Spleen (tissue), 11 donors: ENCODE measurements around the gene COA1. TPM values are rescaled to one million over a fixed set of nuclear protein-coding genes. Genes with fewer than 3 reads are reported as not detected.

Source experiments
- DNase-seq: peaks from one replicate; pipeline ENCODE4 v3.0.0-alpha.2; 2020
- H3K27ac ChIP-seq, 8 donors: fragments of 200-600 bp; sonication (generic) in 7 of 8; 1 replicate in 4 of 8; 2 replicates in 4 of 8; pipeline versions ENCODE4 v1.5.0 to v1.8.0; 2016 to 2021; ENCODE audit warnings: inconsistent platforms in 4 of 8, mild to moderate bottlenecking in 4 of 8, moderate library complexity in 1 of 8
- H3K27me3 ChIP-seq, 7 donors: fragments of 200-600 bp; sonication (generic) in 6 of 7; replicated peaks in 1 of 7; 1 replicate in 4 of 7; 2 replicates in 3 of 7; pipeline versions ENCODE4 v1.5.0 to v1.8.0; 2016 to 2021; ENCODE audit warnings: inconsistent platforms in 3 of 7, mild to moderate bottlenecking in 1 of 7
- H3K36me3 ChIP-seq, 6 donors: fragments of 200-600 bp; sonication (generic) in 5 of 6; 1 replicate in 4 of 6; 2 replicates in 2 of 6; pipeline versions ENCODE4 v1.5.0 to v1.8.0; 2016 to 2021; ENCODE audit warnings: inconsistent platforms in 2 of 6
- H3K4me1 ChIP-seq, 6 donors: fragments of 200-600 bp; sonication (generic) in 5 of 6; 1 replicate in 3 of 6; 2 replicates in 3 of 6; pipeline versions ENCODE4 v1.5.0 to v1.8.0; 2016 to 2021; ENCODE audit warnings: inconsistent platforms in 3 of 6
- H3K4me3 ChIP-seq, 8 donors: fragments of 200-600 bp; sonication (generic) in 7 of 8; 1 replicate in 4 of 8; 2 replicates in 4 of 8; pipeline versions ENCODE4 v1.5.0 to v1.8.0; 2016 to 2021; ENCODE audit warnings: inconsistent platforms in 4 of 8, mild to moderate bottlenecking in 4 of 8, moderate library complexity in 2 of 8
- H3K9me3 ChIP-seq, 8 donors: fragments of 200-600 bp; sonication (generic) in 7 of 8; 1 replicate in 4 of 8; 2 replicates in 4 of 8; pipeline versions ENCODE4 v1.5.0 to v1.8.0; 2016 to 2021; ENCODE audit warnings: inconsistent platforms in 4 of 8
- CTCF ChIP-seq, 11 experiments: fragments of 200-600 bp in 7 of 11; fragments of 450-650 bp in 4 of 11; sonication (generic) in 4 of 11; IDR thresholded peaks in 8 of 11; conservative IDR thresholded peaks in 3 of 11; 1 replicate in 7 of 11; 2 replicates in 4 of 11; pipeline versions ENCODE4 v1.4.0 to v1.8.0; 2016 to 2021; ENCODE audit warnings: antibody characterized with exemption in 11 of 11, inconsistent platforms in 4 of 11, mild to moderate bottlenecking in 1 of 11
- POLR2A ChIP-seq, 3 donors: fragments of 450-650 bp; IDR thresholded peaks; one replicate each; pipeline ENCODE4 v1.5.1; 2017; ENCODE audit warnings: antibody characterized with exemption in 3 of 3, mild to moderate bottlenecking in 1 of 3
- POLR2AphosphoS5 ChIP-seq, 3 donors: sonication (generic); formaldehyde crosslinking; IDR thresholded peaks; one replicate each; pipeline ENCODE4 v1.5.1; 2017; ENCODE audit warnings: antibody characterized with exemption in 3 of 3
- WGBS, 5 donors: extraction: QIAGEN DNeasy Blood & Tissue Kit in 3 of 5; methylation state at CpG; one replicate each; pipeline versions ENCODE4 v1.1.5 to v1.1.7; 2013 to 2018; 5-methylcytosine and 5-hydroxymethylcytosine counted together
- intact Hi-C: fragments of 100-400 bp; cut with DNase I; formaldehyde crosslinking; loops from one replicate; pipeline ENCODE4 v1.15.0; 2023; ENCODE audit warnings: low total_unique reads
- polyA plus RNA-seq, 3 donors: library from polyadenylated mRNA; stranded (reverse); fragments of 200-250 nt; gene quantifications; one replicate each; pipeline ENCODE4 v1.2.1, GENCODE V29; 2013
- total RNA-seq, 7 donors: library from RNA; depleted of rRNA in 3 of 7; stranded (reverse); fragments of >200 nt in 3 of 7; fragmentation: NEBNext Ultra II Directional in 4 of 7; extraction: Animal tissue kit (Norgen Biotek cat#: 25700) in 4 of 7; gene quantifications; one replicate each; pipeline versions ENCODE4 v1.1.0 to v1.2.1, GENCODE V29; 2016 to 2021
- donor health status: healthy with polysubstance abuse.
- donor health status: DM: no; HTN: no; CAD: no; lungs with moderate emphysema.
- donor health status: DM: no; HTN: no; CAD: no.
- donor health status: Bipolar disorder and iron deficiency.
- donor health status: healthy.
- donor health status: DM: no; HTN: no; CAD: no.
- donor health status: DM: yes; HTN: yes; CAD: no.

COA1 gene
- total and polyA plus RNA-seq, 10 donors: 48.3 to 102 (median 67.2) TPM

DNA sequence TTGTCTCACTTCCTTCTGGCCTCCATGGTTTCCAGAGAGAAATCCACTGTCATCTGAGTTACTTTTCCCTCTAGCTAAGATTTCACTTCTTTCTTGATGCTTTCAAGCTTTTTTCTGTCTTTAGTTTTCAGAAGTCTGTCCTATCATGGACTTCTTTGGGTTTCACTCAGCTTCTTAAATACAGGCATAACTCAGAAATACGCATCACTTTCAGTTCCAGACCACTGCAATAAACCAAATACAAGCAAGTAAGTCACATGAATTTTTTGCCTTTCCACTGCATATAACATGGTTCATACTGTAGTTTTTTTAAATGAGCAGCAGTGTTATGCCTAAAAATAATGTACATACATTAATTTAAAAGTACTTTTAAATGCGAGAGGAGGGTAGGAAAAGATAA is 97.8 kb downstream of the COA1 start:
- peak overlapping the region in 6 of 8 donors; percentile 10 to 83 (median 51) for H3K27ac ChIP-seq
- 79 to 91% (median 85%) methylated on average over 2 of the region's 2 CpGs for WGBS, 5 donors
- H3K4me3 ChIP-seq: no peak overlapping the region
- intact Hi-C loops: loop anchor here (10.0 kb wide), 1 partner anchor 47 kb away; the partner anchor contains the start of gene STK17A
- DNase-seq: no peak
- H3K27me3 ChIP-seq: no peaks in the 10 kb centered on the region
- no peak for TF ChIP-seq POLR2A (IDR thresholded peaks at IDR 0.05)
- peaks cover 6 to 99% (median 36%) of the 10 kb centered on the region in 6 donors for H3K4me1 ChIP-seq
- H3K9me3 ChIP-seq: no peaks in the 10 kb centered on the region
- H3K36me3 ChIP-seq: peaks cover 0 to 100% (median 46%) of the 10 kb centered on the region in 6 donors

- Histone ChIP-seq H3K27me3 (no peaks in the 10 kb centered on the region), H3K4me3 (no peak overlapping the region), H3K36me3 (peaks cover 0 to 100% (median 39%) of the 10 kb centered on the region in 6 donors), H3K27ac (peak overlapping the region in 6 of 8 donors; percentile 16 to 83 (median 36)), H3K9me3 (no peaks in the 10 kb centered on the region), H3K4me1 (peaks cover 15 to 99% (median 42%) of the 10 kb centered on the region in 6 donors)
- TF ChIP-seq CTCF (IDR thresholded peaks at IDR 0.05 in 8 of 11, conservative IDR thresholded peaks at IDR 0.05 in 3 of 11) (no peak), POLR2A (IDR thresholded peaks at IDR 0.05) (no peak), POLR2AphosphoS5 (IDR thresholded peaks at IDR 0.05) (no peak)
- WGBS, 5 donors: 59 to 89% (median 72%) methylated on average over 3 of the region's 3 CpGs
- intact Hi-C loops: loop anchor here (10.0 kb wide), 1 partner anchor 46 kb away; the partner anchor contains the start of gene STK17A
- DNase-seq: no peak
Measured at GRCh38 chr7:43630482-43630881, 98.8 kb downstream of the COA1 start.

GRCh38 chr7:43629857-43630256 is 99.5 kb downstream of the COA1 start:
- Histone ChIP-seq H3K36me3 (peaks cover 0 to 100% (median 39%) of the 10 kb centered on the region in 6 donors), H3K9me3 (no peaks in the 10 kb centered on the region), H3K27ac (peak overlapping the region in 6 of 8 donors; percentile 6 to 83 (median 38)), H3K4me1 (peaks cover 18 to 99% (median 47%) of the 10 kb centered on the region in 6 donors), H3K4me3 (no peak overlapping the region), H3K27me3 (no peaks in the 10 kb centered on the region)
- TF ChIP-seq CTCF (IDR thresholded peaks at IDR 0.05 in 8 of 11, conservative IDR thresholded peaks at IDR 0.05 in 3 of 11): no peak
- peak in 1 of 3 donors; percentile 15 for TF ChIP-seq POLR2AphosphoS5 (IDR thresholded peaks at IDR 0.05)
- DNase-seq: no peak
- 78 to 88% (median 84%) methylated on average over 6 of the region's 6 CpGs for WGBS, 5 donors
- intact Hi-C loops: loop anchor here (10.0 kb wide), 1 partner anchor 45 kb away; the partner anchor contains the start of gene STK17A

DNA sequence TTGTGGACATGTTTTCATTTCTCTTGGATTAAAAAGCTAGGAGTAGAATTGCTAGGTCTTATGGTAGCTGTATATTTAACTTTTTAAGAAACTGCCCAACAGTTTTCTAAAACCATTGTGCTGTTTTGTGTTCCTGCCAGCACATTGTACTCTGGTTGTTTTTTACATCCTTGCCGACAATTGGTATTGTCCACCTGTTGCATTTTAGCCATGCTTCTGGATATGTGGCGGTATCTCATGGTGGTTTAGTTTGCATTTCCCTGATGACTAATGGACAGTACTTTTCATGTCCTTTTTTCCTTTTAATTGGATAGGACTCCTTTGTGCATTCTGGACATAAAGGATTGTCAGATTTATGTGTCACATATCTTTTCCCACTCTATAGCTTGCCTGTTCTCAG is 100.9 kb downstream of the COA1 start:
- intact Hi-C loops: no loop called here
- TF ChIP-seq POLR2A (IDR thresholded peaks at IDR 0.05) (no peak), POLR2AphosphoS5 (IDR thresholded peaks at IDR 0.05) (no peak), CTCF (IDR thresholded peaks at IDR 0.05 in 8 of 11, conservative IDR thresholded peaks at IDR 0.05 in 3 of 11) (no peak)
- DNase-seq: no peak
- peaks cover 30 to 100% (median 61%) of the 10 kb centered on the region in 6 donors for H3K4me1 ChIP-seq
- H3K36me3 ChIP-seq: peaks cover 0 to 100% (median 45%) of the 10 kb centered on the region in 6 donors
- H3K27ac ChIP-seq: peak overlapping the region in 5 of 8 donors; percentile 2 to 83 (median 47)
- H3K9me3 ChIP-seq: no peaks in the 10 kb centered on the region
- no peak overlapping the region for H3K4me3 ChIP-seq
- no peaks in the 10 kb centered on the region for H3K27me3 ChIP-seq
- 89 to 97% (median 91%) methylated on average over 2 of the region's 2 CpGs for WGBS, 5 donors
